B cell (primary cell): ENCODE data around the gene MYRIP. TPM values are rescaled to one million over a fixed set of nuclear protein-coding genes. Genes with fewer than 3 reads are reported as not detected.
"Not testable (repeated sequence)": the region's sequence is repeated elsewhere in the genome, so short reads cannot be mapped to it uniquely, and the experiment has no call there.

Source experiments
- ATAC-seq: fragments of 200-7000 bp; cut with Tn5 transposase; one replicate; pipeline ENCODE4 v1.10.0; 2021; ENCODE audit warnings: low read depth, mild to moderate bottlenecking, moderate number of reproducible peaks, moderate library complexity
- CTCF ChIA-PET: fragments of 350-600 bp; sonication (Branson Sonifier 250); formaldehyde crosslinking; loops from one replicate; lab custom pipeline; 2021; ENCODE audit warnings: antibody characterized with exemption, inconsistent platforms; lab: Charles Lee
- POLR2A ChIA-PET: fragments of 350-600 bp; sonication (Branson Sonifier 250); formaldehyde crosslinking; loops from one replicate; lab custom pipeline; 2021; ENCODE audit warnings: antibody characterized with exemption; lab: Charles Lee
- DNase-seq: peaks from one replicate; pipeline ENCODE4 v3.0.0; 2013
- H2AFZ ChIP-seq: 2 replicates; pipeline ENCODE4 v1.6.1; 2012; ENCODE audit warnings: mild to moderate bottlenecking, low read depth, low read length; ENCODE audit not compliant: insufficient read depth, poor library complexity, severe bottlenecking
- H3K27ac ChIP-seq, 2 donors: 1 replicate in 1 of 2; 2 replicates in 1 of 2; pipeline ENCODE4 v1.5.1; 2012 to 2013; ENCODE audit warnings: low read length in 2 of 2, mild to moderate bottlenecking in 2 of 2, moderate library complexity in 1 of 2
- H3K27me3 ChIP-seq, 4 experiments: fragments of 200-600 bp in 1 of 4; sonication (generic) in 1 of 4; replicated peaks in 1 of 4; 1 replicate in 2 of 4; 2 replicates in 2 of 4; pipeline versions ENCODE4 v1.6.1 to v1.7.0; 2013 to 2016; ENCODE audit warnings: low read length in 3 of 4, mild to moderate bottlenecking in 2 of 4, mixed read lengths in 1 of 4, moderate library complexity in 1 of 4; ENCODE audit not compliant: insufficient read depth in 4 of 4, control insufficient read depth in 3 of 4; ENCODE audit errors: control extremely low read depth in 1 of 4
- H3K36me3 ChIP-seq, 2 experiments: replicated peaks in 1 of 2; 1 replicate in 1 of 2; 2 replicates in 1 of 2; pipeline versions ENCODE4 v1.6.1 to v1.7.1; 2013; ENCODE audit warnings: low read length in 1 of 2; ENCODE audit not compliant: insufficient read depth in 2 of 2, control insufficient read depth in 1 of 2; ENCODE audit errors: control extremely low read depth in 1 of 2, extremely low read depth in 1 of 2
- H3K4me1 ChIP-seq, 2 donors: fragments of 200-600 bp in 1 of 2; sonication (generic) in 1 of 2; 1 replicate in 1 of 2; 2 replicates in 1 of 2; pipeline versions ENCODE4 v1.5.1 to v1.6.1; 2013 to 2017; ENCODE audit warnings: low read length in 2 of 2; ENCODE audit not compliant: control insufficient read depth in 2 of 2, insufficient read depth in 2 of 2
- H3K4me2 ChIP-seq: replicated peaks from 2 replicates; pipeline ENCODE3; 2012; ENCODE audit warnings: mild to moderate bottlenecking, low read depth, low read length; ENCODE audit not compliant: poor library complexity, severe bottlenecking
- H3K4me3 ChIP-seq, 5 experiments: fragments of 200-600 bp in 1 of 5; sonication (generic) in 1 of 5; 1 replicate in 3 of 5; 2 replicates in 2 of 5; pipeline versions ENCODE4 v1.5.1 to v1.7.0; 2011 to 2016; ENCODE audit warnings: low read length in 4 of 5, mild to moderate bottlenecking in 4 of 5, low read depth in 2 of 5, control low read depth in 1 of 5, moderate library complexity in 1 of 5; ENCODE audit not compliant: insufficient read depth in 1 of 5; ENCODE audit errors: control extremely low read depth in 1 of 5, extremely low read depth in 1 of 5
- H3K79me2 ChIP-seq: fragments of 200-600 bp; sonication (generic); one replicate; pipeline ENCODE4 v1.6.0; 2016; ENCODE audit warnings: low read length; ENCODE audit not compliant: control insufficient read depth, insufficient read depth
- H3K9ac ChIP-seq: fragments of 200-600 bp; sonication (generic); 2 replicates; pipeline ENCODE4 v1.6.1; 2017; ENCODE audit warnings: mild to moderate bottlenecking, low read length, moderate library complexity
- H3K9me3 ChIP-seq, 3 donors: one replicate each; pipeline versions ENCODE4 v1.6.1 to v1.7.1; 2013; ENCODE audit warnings: low read length in 2 of 3; ENCODE audit not compliant: control insufficient read depth in 2 of 3, insufficient read depth in 1 of 3; ENCODE audit errors: control extremely low read depth in 1 of 3
- H4K20me1 ChIP-seq: 2 replicates; pipeline ENCODE4 v1.6.0; 2012; ENCODE audit warnings: mild to moderate bottlenecking, low read length; ENCODE audit not compliant: insufficient read depth, control insufficient read depth, poor library complexity, severe bottlenecking
- H3K27ac Mint-ChIP-seq: one replicate; pipeline ENCODE4 v1.8.0; 2021; ENCODE audit warnings: mixed read lengths
- H3K27me3 Mint-ChIP-seq: one replicate; pipeline ENCODE4 v1.8.0; 2021; ENCODE audit warnings: mixed read lengths
- H3K4me1 Mint-ChIP-seq: one replicate; pipeline ENCODE4 v1.8.0; 2021; ENCODE audit warnings: mixed read lengths
- H3K4me3 Mint-ChIP-seq: one replicate; pipeline ENCODE4 v1.8.0; 2021; ENCODE audit warnings: mixed read lengths
- H3K9me3 Mint-ChIP-seq: one replicate; pipeline ENCODE4 v1.8.0; 2022; ENCODE audit warnings: mixed read lengths; ENCODE audit not compliant: insufficient read depth
- EZH2 ChIP-seq: IDR thresholded peaks from 2 replicates; pipeline ENCODE4 v1.6.1; 2012; ENCODE audit warnings: borderline replicate concordance, low read depth, mild to moderate bottlenecking, moderate library complexity, low read length; ENCODE audit not compliant: insufficient read depth, poor library complexity, severe bottlenecking
- WGBS: methylation state at CpG from one replicate; pipeline ENCODE4 v1.1.5; 2013; ENCODE audit warnings: missing lambda C conversion rate; ENCODE audit not compliant: insufficient coverage; 5-methylcytosine and 5-hydroxymethylcytosine counted together
- intact Hi-C: fragments of 100-400 bp; cut with micrococcal nuclease; formaldehyde crosslinking; loops from one replicate; pipeline ENCODE4 v1.10.0; 2022
- polyA plus RNA-seq: library from polyadenylated mRNA; depleted of rRNA; stranded (reverse); fragments of >200 nt; gene quantifications from 2 replicates; pipeline ENCODE4 v1.2.3, GENCODE V29; 2012
- total RNA-seq, 2 donors: library from RNA; stranded (reverse); fragments of 120-200 nt in 1 of 2; gene quantifications; 1 replicate in 1 of 2; 2 replicates in 1 of 2; pipeline versions ENCODE4 v1.2.3 to v1.2.4, GENCODE V29; 2013 to 2022
- TF ChIP-seq, protein P1 (sequence below): fragments of 200-600 bp; IDR thresholded peaks from one replicate; pipeline ENCODE4 v1.8.0; 2022; ENCODE audit warnings: antibody characterized with exemption, mild to moderate bottlenecking

The MYRIP gene
- total and polyA plus RNA-seq, 2 donors (not counting 1 experiment from before 2014, with no cell fraction given) = 0.03 to 0.10 TPM

DNA sequence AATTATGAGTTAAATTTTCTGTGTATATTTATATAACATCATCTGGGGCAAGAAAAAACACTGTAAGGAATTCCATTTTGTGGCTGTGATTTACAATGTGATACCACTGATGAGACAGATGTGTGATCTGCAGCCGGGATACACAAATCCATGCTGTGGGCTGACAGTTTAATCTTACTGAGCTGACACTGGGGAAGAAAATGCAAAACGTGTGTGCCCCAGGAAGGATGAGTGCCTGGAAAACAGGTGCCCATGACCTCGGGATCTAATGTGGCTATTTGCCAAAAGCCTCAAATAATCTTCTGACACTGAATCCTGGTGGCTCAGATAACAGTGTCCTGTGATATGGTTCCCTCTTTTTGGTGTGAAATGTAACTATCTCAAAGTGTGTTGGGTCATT is 10.5 kb downstream of the MYRIP start:
- CTCF ChIA-PET = no interaction called here

GRCh38 chr3:39833764-39834163 is 24.4 kb downstream of the MYRIP start:
- H3K4me1 Mint-ChIP-seq, CTCF ChIA-PET, H3K9me3 ChIP-seq, H3K9me3 Mint-ChIP-seq, H3K4me1 ChIP-seq, H3K27me3 Mint-ChIP-seq, DNase-seq, H3K27me3 ChIP-seq, H3K79me2 ChIP-seq, H3K4me2 ChIP-seq, H3K4me3 Mint-ChIP-seq, H4K20me1 ChIP-seq, POLR2A ChIA-PET, H3K27ac ChIP-seq, H3K27ac Mint-ChIP-seq, intact Hi-C loops, H3K36me3 ChIP-seq, H3K9ac ChIP-seq, ATAC-seq, H3K4me3 ChIP-seq, H2AFZ ChIP-seq: not testable (repeated sequence)
- 92% methylated on average over 3 of the region's 4 CpGs for WGBS

More for the DNA sequence above, 10.5 kb downstream of the MYRIP start:
- intact Hi-C loops = no loop called here
- no peaks in the 10 kb centered on the region for H3K36me3 ChIP-seq
- H3K9ac ChIP-seq = no peak overlapping the region
- WGBS = 29% methylated on average over 3 of the region's 3 CpGs
- TF ChIP-seq, protein P1, sequence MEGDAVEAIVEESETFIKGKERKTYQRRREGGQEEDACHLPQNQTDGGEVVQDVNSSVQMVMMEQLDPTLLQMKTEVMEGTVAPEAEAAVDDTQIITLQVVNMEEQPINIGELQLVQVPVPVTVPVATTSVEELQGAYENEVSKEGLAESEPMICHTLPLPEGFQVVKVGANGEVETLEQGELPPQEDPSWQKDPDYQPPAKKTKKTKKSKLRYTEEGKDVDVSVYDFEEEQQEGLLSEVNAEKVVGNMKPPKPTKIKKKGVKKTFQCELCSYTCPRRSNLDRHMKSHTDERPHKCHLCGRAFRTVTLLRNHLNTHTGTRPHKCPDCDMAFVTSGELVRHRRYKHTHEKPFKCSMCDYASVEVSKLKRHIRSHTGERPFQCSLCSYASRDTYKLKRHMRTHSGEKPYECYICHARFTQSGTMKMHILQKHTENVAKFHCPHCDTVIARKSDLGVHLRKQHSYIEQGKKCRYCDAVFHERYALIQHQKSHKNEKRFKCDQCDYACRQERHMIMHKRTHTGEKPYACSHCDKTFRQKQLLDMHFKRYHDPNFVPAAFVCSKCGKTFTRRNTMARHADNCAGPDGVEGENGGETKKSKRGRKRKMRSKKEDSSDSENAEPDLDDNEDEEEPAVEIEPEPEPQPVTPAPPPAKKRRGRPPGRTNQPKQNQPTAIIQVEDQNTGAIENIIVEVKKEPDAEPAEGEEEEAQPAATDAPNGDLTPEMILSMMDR = no peak
- no peak for TF ChIP-seq EZH2
- Mint-ChIP-seq H3K4me3 (no peak overlapping the region), H3K9me3 (no peaks in the 10 kb centered on the region), H3K27me3 (peaks cover 8% of the 10 kb centered on the region), H3K27ac (no peak overlapping the region), H3K4me1 (no peaks in the 10 kb centered on the region)
- no peak for DNase-seq
- no peak overlapping the region for H3K27ac ChIP-seq
- H3K9me3 ChIP-seq = no peaks in the 10 kb centered on the region
- H3K4me1 ChIP-seq = no peaks in the 10 kb centered on the region
- H3K27me3 ChIP-seq = no peaks in the 10 kb centered on the region
- POLR2A ChIA-PET = no interaction called here
- H3K79me2 ChIP-seq = no peaks in the 10 kb centered on the region
- no peak overlapping the region for H3K4me3 ChIP-seq
- no peak overlapping the region for H3K4me2 ChIP-seq
- no peaks in the 10 kb centered on the region for H4K20me1 ChIP-seq
- ATAC-seq = no peak
- no peak overlapping the region for H2AFZ ChIP-seq
